Mucosa of descending colon (tissue), 3 donors: ENCODE results near the gene LDLRAD4. TPM values are rescaled to one million over a fixed set of nuclear protein-coding genes. Genes with fewer than 3 reads are reported as not detected.

ENCODE experiments used
- ATAC-seq: fragments of 200-7000 bp; cut with Tn5 transposase; one replicate; pipeline ENCODE4 v1.9.1; 2020; ENCODE audit warnings: mild to moderate bottlenecking, moderate library complexity
- DNase-seq, 3 donors: peaks; one replicate each; pipeline ENCODE4 v3.0.0-alpha.2; 2020
- H3K36me3 ChIP-seq: fragments of 200-600 bp; one replicate; pipeline ENCODE4 v1.8.0; 2021; ENCODE audit warnings: low read depth, mild to moderate bottlenecking
- H3K4me1 ChIP-seq: fragments of 200-600 bp; one replicate; pipeline ENCODE4 v1.8.0; 2021; ENCODE audit warnings: low read depth, mild to moderate bottlenecking
- H3K4me3 ChIP-seq: fragments of 200-600 bp; one replicate; pipeline ENCODE4 v1.8.0; 2021; ENCODE audit warnings: mild to moderate bottlenecking
- H3K9me3 ChIP-seq: fragments of 200-600 bp; one replicate; pipeline ENCODE4 v1.8.0; 2021; ENCODE audit warnings: mild to moderate bottlenecking
- CTCF ChIP-seq: fragments of 200-600 bp; IDR thresholded peaks from one replicate; pipeline ENCODE4 v1.8.0; 2022; ENCODE audit warnings: antibody characterized with exemption, mild to moderate bottlenecking
- intact Hi-C, 2 donors: fragments of 100-400 bp; cut with DNase I in 1 of 2; cut with micrococcal nuclease in 1 of 2; formaldehyde crosslinking; loops; one replicate each; pipeline versions ENCODE4 v1.11.0 to v1.11.1; 2022; cut with DNase I, micrococcal nuclease
- total RNA-seq, 3 donors: library from RNA; stranded (reverse); fragmentation: NEBNext Ultra II Directional in 2 of 3; extraction: Animal tissue kit (Norgen Biotek cat#: 25700) in 2 of 3; gene quantifications; one replicate each; pipeline versions ENCODE4 v1.2.1 to v1.2.4, GENCODE V29; 2021 to 2023
- donor health status: DM: no; HTN: no; CAD: no; lungs with moderate emphysema.
- donor health status: DM: no; HTN: no; CAD: no.
- donor health status: DM: no; HTN: yes; CAD: no.

The LDLRAD4 gene
- total RNA-seq, 3 donors from 2014 or later = 36.8 to 41.0 (median 37.4) TPM

DNA sequence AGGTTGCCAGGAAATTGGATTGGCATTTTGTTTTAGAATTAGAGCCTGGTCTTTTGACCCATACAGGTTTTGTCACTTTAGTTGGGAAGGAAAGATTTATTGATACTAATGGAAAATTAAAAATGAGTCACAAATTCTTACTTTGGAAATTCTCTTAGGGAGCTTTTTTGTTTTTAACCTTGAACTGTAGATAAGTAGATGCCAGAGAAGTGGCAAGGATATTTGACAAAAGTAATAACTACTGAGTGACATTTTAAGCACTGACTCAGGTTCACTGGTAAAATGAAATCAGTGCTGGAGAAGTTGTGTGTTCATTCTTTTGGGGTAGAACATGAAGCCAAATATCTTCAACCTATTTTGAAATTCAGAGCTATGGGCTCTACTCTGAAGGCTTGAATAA, 56.5 kb downstream of the LDLRAD4 start:
- no peak for TF ChIP-seq CTCF
- H3K4me3 ChIP-seq = no peak overlapping the region
- ATAC-seq (no peak), DNase-seq (no peak)
- intact Hi-C loops = no loop called here
- H3K9me3 ChIP-seq = no peaks in the 10 kb centered on the region
- H3K4me1 ChIP-seq = no peaks in the 10 kb centered on the region
- no peaks in the 10 kb centered on the region for H3K36me3 ChIP-seq

- intact Hi-C loops = no loop called here
- Histone ChIP-seq H3K4me3 (no peak overlapping the region), H3K9me3 (no peaks in the 10 kb centered on the region), H3K4me1 (no peaks in the 10 kb centered on the region), H3K36me3 (no peaks in the 10 kb centered on the region)
- ATAC-seq (peak; percentile 52), DNase-seq (no peak)
- no peak for TF ChIP-seq CTCF
Observed at GRCh38 chr18:13276530-13277520, 58.3 kb downstream of the LDLRAD4 start.

GRCh38 chr18:13278062-13278630, 59.6 kb downstream of the LDLRAD4 start:
- TF ChIP-seq CTCF = no peak
- Histone ChIP-seq H3K4me3 (no peak overlapping the region), H3K9me3 (no peaks in the 10 kb centered on the region), H3K36me3 (no peaks in the 10 kb centered on the region), H3K4me1 (no peaks in the 10 kb centered on the region)
- no peak for ATAC-seq
- intact Hi-C loops = no loop called here
- no peak for DNase-seq

DNA sequence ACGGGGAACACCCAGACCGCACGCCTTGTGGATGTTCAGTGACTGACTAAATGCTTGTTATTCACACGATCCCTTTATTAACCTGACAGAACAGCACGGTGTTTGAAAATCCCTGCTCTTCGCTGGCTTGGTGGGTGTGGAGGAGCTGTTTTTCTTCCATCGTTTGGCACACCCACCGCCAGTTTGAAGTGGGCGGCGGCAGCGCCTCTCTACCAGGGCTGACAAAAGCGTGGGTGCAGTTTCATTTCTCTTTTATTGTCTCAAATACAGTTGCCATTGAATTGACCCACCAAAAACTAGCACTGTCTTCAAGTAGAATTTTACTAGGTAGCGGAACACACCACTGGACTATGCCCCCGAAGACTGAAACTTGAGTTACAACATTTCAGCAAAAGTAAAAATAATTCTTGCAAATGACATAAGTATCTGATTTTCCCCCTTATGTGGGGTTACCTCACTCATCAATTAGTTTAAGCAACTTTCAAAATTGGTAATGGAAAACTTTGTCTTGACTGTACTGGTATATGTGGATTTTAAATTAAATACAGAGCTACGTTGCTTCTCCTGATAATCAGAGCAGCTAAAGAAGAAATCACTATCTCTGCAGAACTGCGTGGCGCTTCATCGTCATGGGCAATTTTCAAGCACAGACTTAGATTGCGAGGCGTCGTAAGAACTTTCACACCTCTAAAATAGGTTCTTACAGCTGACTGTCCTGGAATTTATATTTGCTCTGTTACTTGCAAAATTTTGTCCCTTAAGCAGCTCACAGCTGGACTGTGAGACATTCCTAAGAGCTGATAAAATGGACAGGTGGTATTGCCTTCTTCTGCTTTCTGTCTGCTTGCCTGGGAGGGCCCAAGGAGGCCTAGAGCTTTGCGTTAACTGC, 60.9 kb downstream of the LDLRAD4 start:
- TF ChIP-seq CTCF = no peak
- Histone ChIP-seq H3K4me3 (no peak overlapping the region), H3K9me3 (no peaks in the 10 kb centered on the region), H3K36me3 (no peaks in the 10 kb centered on the region), H3K4me1 (no peaks in the 10 kb centered on the region)
- DNase-seq = no peak
- peak; percentile 24 for ATAC-seq
- intact Hi-C loops = no loop called here

GRCh38 chr18:13280070-13280795, 61.7 kb downstream of the LDLRAD4 start:
- intact Hi-C loops = no loop called here
- Histone ChIP-seq H3K4me1 (no peaks in the 10 kb centered on the region), H3K4me3 (no peak overlapping the region), H3K9me3 (no peaks in the 10 kb centered on the region), H3K36me3 (no peaks in the 10 kb centered on the region)
- no peak for DNase-seq
- no peak for ATAC-seq
- no peak for TF ChIP-seq CTCF
